Activated CD4-positive, alpha-beta T cell treated with anti-CD3 and anti-CD28 coated beads for 36 hours (primary cell): ENCODE measurements around the gene COL1A1. TPM values are rescaled to one million over a fixed set of nuclear protein-coding genes. Genes with fewer than 3 reads are reported as not detected.

ENCODE experiments used
- ATAC-seq: fragments of 200-7000 bp; cut with Tn5 transposase; one replicate; pipeline ENCODE4 v1.10.0; 2021; ENCODE audit warnings: mild to moderate bottlenecking, moderate library complexity
- CTCF ChIA-PET: fragments of 350-600 bp; sonication (Branson Sonifier 250); formaldehyde crosslinking; loops from one replicate; lab custom pipeline; 2021; ENCODE audit warnings: antibody characterized with exemption; lab: Charles Lee
- POLR2A ChIA-PET: fragments of 350-600 bp; sonication (Branson Sonifier 250); formaldehyde crosslinking; loops from one replicate; lab custom pipeline; 2021; ENCODE audit warnings: antibody characterized with exemption, inconsistent platforms; lab: Charles Lee
- DNase-seq: peaks from one replicate; pipeline ENCODE4 v3.0.0-alpha.2; 2020
- H3K27ac Mint-ChIP-seq: one replicate; pipeline ENCODE4 v1.8.0; 2021; ENCODE audit warnings: mixed read lengths
- H3K27me3 Mint-ChIP-seq: one replicate; pipeline ENCODE4 v1.8.0; 2021; ENCODE audit warnings: mixed read lengths
- H3K36me3 Mint-ChIP-seq: one replicate; pipeline ENCODE4 v1.8.0; 2021; ENCODE audit warnings: low read depth, mixed read lengths
- H3K4me1 Mint-ChIP-seq: one replicate; pipeline ENCODE4 v1.8.0; 2021; ENCODE audit warnings: mixed read lengths
- H3K4me3 Mint-ChIP-seq: one replicate; pipeline ENCODE4 v1.8.0; 2021; ENCODE audit warnings: mild to moderate bottlenecking, moderate library complexity, mixed read lengths
- H3K9me3 Mint-ChIP-seq: one replicate; pipeline ENCODE4 v1.8.0; 2021; ENCODE audit warnings: low read depth, mixed read lengths
- intact Hi-C, 2 experiments: fragments of 100-400 bp; cut with DNase I in 1 of 2; cut with micrococcal nuclease in 1 of 2; formaldehyde crosslinking; loops; one replicate each; pipeline versions ENCODE4 v1.14.2 to v1.15.1; 2022 to 2024; cut with DNase I, micrococcal nuclease
- total RNA-seq, 2 experiments: library from RNA; stranded (reverse); gene quantifications; one replicate each; pipeline ENCODE4 v1.2.3, GENCODE V29; 2021

The COL1A1 gene
- total RNA-seq, 2 experiments from 2014 or later: 0.55 to 0.70 TPM

- intact Hi-C loops: no loop called here
- CTCF ChIA-PET: interaction anchor here (0.6 to 0.9 kb wide), 3 partner anchors 10 to 17 kb away, joined by 3 to 4 read pairs (median 3); no protein-coding TSS in a partner anchor
- H3K36me3 Mint-ChIP-seq: no peaks in the 10 kb centered on the region
Observed at GRCh38 chr17:50190603-50191358, 10.7 kb downstream of the COL1A1 start.

GRCh38 chr17:50190293-50190602, 11.2 kb downstream of the COL1A1 start:
- intact Hi-C loops: no loop called here
- no peaks in the 10 kb centered on the region for H3K4me1 Mint-ChIP-seq
- DNase-seq: no peak
- ChIA-PET POLR2A (no interaction called here), CTCF (interaction anchor here (0.6 to 0.9 kb wide), 3 partner anchors 10 to 17 kb away, joined by 3 to 4 read pairs (median 3); no protein-coding TSS in a partner anchor)
- H3K4me3 Mint-ChIP-seq: no peak overlapping the region
- no peaks in the 10 kb centered on the region for H3K36me3 Mint-ChIP-seq
- no peak for ATAC-seq
- no peaks in the 10 kb centered on the region for H3K9me3 Mint-ChIP-seq
- no peak overlapping the region for H3K27ac Mint-ChIP-seq
- H3K27me3 Mint-ChIP-seq: no peaks in the 10 kb centered on the region

More at GRCh38 chr17:50190603-50191358, 10.7 kb downstream of the COL1A1 start:
- Mint-ChIP-seq H3K27ac (no peak overlapping the region), H3K4me1 (no peaks in the 10 kb centered on the region), H3K27me3 (no peaks in the 10 kb centered on the region), H3K4me3 (no peak overlapping the region), H3K9me3 (no peaks in the 10 kb centered on the region)
- POLR2A ChIA-PET: no interaction called here
- no peak for ATAC-seq
- DNase-seq: no peak

DNA sequence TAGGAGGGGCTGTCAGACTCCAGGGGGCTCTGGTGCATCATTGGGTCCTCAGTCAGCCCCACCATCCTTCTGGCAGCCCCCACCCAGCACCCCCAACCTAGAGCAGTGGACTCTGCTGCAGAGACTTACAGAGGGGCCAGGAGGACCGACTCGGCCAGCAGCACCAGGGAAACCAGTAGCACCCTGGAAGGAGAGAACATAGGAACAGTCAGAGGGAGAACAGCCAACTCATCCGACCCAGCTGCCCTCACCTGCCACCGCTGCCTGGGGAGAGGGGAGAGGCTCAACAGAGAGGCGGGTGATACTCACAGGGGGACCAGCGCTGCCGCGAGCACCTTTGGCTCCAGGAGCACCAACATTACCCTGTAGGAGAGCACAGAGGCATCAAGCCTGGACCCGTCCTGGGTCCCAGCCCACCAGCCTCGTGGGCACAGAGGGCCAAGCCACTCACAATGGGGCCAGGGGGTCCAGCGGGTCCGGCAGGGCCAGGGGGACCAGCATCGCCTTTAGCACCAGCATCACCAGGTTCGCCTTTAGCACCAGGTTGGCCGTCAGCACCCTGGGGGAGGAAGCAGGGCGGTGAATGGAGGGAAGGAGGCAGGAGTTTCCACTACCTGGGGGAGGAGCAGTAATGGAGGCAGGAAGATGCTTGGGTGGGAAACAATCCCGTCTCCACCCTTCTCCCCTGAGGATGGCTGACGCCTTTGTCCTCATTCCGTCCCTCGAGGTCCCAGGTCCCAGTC, 11.7 kb downstream of the COL1A1 start:
- DNase-seq (no peak), ATAC-seq (no peak)
- no peak overlapping the region for H3K4me3 Mint-ChIP-seq
- H3K4me1 Mint-ChIP-seq: no peaks in the 10 kb centered on the region
- H3K27ac Mint-ChIP-seq: no peak overlapping the region
- CTCF ChIA-PET: interaction anchor here (0.6 kb wide), 1 partner anchor 13 kb away, joined by 3 read pairs; no protein-coding TSS in a partner anchor
- POLR2A ChIA-PET: no interaction called here
- no peaks in the 10 kb centered on the region for H3K27me3 Mint-ChIP-seq
- no peaks in the 10 kb centered on the region for H3K9me3 Mint-ChIP-seq
- no peaks in the 10 kb centered on the region for H3K36me3 Mint-ChIP-seq
- intact Hi-C loops: no loop called here

- Mint-ChIP-seq H3K4me1 (peaks cover 2% of the 10 kb centered on the region), H3K27me3 (no peaks in the 10 kb centered on the region), H3K4me3 (no peak overlapping the region), H3K9me3 (no peaks in the 10 kb centered on the region), H3K27ac (no peak overlapping the region), H3K36me3 (no peaks in the 10 kb centered on the region)
- POLR2A ChIA-PET: no interaction called here
- intact Hi-C loops: no loop called here
- CTCF ChIA-PET: no interaction called here
- ATAC-seq: no peak
- no peak for DNase-seq
Observed at GRCh38 chr17:50188921-50189549, 12.4 kb downstream of the COL1A1 start.

DNA sequence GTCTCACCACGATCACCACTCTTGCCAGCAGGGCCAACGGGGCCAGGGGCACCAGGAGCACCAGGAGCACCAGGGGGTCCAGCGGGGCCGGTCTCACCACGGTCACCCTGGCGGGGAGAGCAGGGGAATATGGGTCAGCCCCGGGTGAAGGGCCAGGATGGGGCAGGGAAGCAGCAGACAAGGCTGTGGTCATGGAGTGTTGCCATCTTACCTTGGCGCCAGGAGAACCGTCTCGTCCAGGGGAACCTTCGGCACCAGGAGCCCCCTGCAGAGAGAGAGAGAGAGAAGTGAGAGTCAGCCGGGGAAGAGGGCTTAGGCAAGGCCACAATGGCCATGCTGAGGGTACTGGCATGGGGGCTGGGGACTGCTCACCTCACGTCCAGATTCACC, 12.9 kb downstream of the COL1A1 start:
- Mint-ChIP-seq H3K4me1 (peaks cover 7% of the 10 kb centered on the region), H3K27ac (no peak overlapping the region), H3K27me3 (no peaks in the 10 kb centered on the region), H3K36me3 (no peaks in the 10 kb centered on the region), H3K9me3 (no peaks in the 10 kb centered on the region), H3K4me3 (no peak overlapping the region)
- CTCF ChIA-PET: interaction anchor here (1.7 kb wide), 1 partner anchor 12 kb away, joined by 7 read pairs; no protein-coding TSS in a partner anchor
- intact Hi-C loops: no loop called here
- no peak for ATAC-seq
- POLR2A ChIA-PET: no interaction called here
- no peak for DNase-seq

DNA sequence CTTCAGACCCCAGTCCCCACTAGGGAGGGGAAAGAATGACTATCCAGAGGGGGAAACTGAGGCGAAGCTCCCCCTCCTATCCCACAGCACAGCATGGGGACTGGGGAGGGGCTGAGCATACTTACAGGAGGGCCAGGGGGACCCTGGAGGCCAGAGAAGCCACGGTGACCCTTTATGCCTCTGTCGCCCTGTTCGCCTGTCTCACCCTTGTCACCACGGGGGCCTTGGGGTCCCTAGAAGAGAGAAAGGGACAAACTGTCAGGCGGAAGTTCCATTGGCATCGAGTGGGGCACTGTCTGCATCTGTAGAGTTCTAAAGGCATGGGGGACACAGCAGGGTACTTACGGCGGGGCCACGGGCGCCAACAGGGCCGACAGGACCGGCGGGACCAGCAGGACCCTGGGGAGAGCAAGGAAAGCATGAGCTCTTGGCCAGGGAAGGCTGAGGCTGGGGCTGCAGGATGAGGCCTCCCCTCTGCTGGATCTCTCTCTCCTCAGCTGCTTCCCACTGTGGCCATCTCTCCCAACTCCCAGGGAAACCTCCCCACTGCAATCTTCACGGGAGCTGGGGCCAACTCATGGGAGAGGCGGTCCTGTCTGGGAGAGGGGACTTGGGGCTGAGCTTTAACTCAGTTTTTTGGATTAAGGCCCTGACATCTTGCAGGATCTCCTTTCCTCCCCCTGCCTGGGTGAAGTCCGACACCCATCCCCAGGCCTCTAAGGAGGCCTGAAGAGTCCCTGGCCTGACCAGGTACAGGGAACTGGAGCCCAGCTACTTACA, 13.5 kb downstream of the COL1A1 start:
- Mint-ChIP-seq H3K27ac (no peak overlapping the region), H3K27me3 (no peaks in the 10 kb centered on the region), H3K4me1 (peaks cover 10% of the 10 kb centered on the region), H3K4me3 (no peak overlapping the region), H3K36me3 (no peaks in the 10 kb centered on the region), H3K9me3 (no peaks in the 10 kb centered on the region)
- ChIA-PET POLR2A (no interaction called here), CTCF (interaction anchor here (1.1 to 1.7 kb wide), 2 partner anchors 13 to 18 kb away, joined by 3 to 7 read pairs; no protein-coding TSS in a partner anchor)
- DNase-seq: no peak
- intact Hi-C loops: no loop called here
- no peak for ATAC-seq

DNA sequence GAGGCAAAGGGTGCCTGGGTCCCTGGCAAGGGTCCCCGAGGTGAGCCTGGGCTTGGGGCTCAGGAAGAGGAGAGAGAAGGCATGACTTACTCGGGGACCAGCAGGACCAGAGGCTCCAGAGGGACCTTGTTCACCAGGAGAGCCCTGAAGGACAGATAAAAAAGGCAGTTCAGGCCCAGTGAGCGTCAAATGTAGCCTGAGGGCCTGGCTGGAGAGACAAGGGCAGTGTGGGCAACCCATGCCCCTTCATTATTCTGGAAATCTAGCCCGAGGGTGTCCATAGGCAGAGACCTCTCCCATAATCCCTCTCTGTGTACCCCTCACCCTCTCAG, 14.1 kb downstream of the COL1A1 start:
- ATAC-seq: no peak
- ChIA-PET POLR2A (no interaction called here), CTCF (interaction anchor here (1.1 to 1.7 kb wide), 2 partner anchors 13 to 18 kb away, joined by 3 to 7 read pairs; no protein-coding TSS in a partner anchor)
- no peaks in the 10 kb centered on the region for H3K9me3 Mint-ChIP-seq
- intact Hi-C loops: no loop called here
- no peak overlapping the region for H3K4me3 Mint-ChIP-seq
- H3K36me3 Mint-ChIP-seq: no peaks in the 10 kb centered on the region
- peaks cover 10% of the 10 kb centered on the region for H3K4me1 Mint-ChIP-seq
- H3K27ac Mint-ChIP-seq: no peak overlapping the region
- DNase-seq: no peak
- no peaks in the 10 kb centered on the region for H3K27me3 Mint-ChIP-seq

DNA sequence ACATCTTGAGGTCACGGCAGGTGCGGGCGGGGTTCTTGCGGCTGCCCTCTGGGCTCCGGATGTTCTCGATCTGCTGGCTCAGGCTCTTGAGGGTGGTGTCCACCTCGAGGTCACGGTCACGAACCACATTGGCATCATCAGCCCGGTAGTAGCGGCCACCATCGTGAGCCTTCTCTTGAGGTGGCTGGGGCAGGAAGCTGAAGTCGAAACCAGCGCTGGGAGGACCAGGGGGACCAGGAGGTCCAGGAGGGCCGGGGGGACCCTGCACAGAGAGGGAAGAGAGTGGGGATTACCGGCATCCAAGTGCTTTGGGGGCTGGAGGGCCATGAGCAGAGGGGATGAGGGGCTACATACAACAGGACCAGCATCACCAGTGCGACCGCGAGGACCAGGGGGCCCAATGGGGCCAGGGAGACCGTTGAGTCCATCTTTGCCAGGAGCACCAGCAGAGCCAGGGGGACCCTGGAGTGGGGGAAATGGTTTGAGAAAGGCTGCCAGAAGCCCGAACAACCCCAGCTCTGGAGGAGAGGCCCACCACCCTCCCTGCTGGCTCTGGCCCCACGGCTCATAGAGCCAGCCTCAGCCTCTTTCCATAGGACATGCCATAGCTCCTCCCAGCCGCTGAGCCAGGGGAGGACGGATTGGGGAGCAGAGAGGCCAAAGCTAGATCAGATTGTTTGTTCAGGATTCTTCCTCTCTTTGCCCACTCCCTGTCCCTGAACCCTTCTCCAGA, 14.6 kb downstream of the COL1A1 start:
- DNase-seq (no peak), ATAC-seq (no peak)
- ChIA-PET CTCF (interaction anchor here (1.1 to 1.7 kb wide), 2 partner anchors 14 to 17 kb away, joined by 3 to 7 read pairs; no protein-coding TSS in a partner anchor), POLR2A (no interaction called here)
- H3K27ac Mint-ChIP-seq: no peak overlapping the region
- peaks cover 10% of the 10 kb centered on the region for H3K4me1 Mint-ChIP-seq
- no peaks in the 10 kb centered on the region for H3K9me3 Mint-ChIP-seq
- H3K4me3 Mint-ChIP-seq: no peak overlapping the region
- H3K27me3 Mint-ChIP-seq: no peaks in the 10 kb centered on the region
- H3K36me3 Mint-ChIP-seq: no peaks in the 10 kb centered on the region
- intact Hi-C loops: no loop called here

DNA sequence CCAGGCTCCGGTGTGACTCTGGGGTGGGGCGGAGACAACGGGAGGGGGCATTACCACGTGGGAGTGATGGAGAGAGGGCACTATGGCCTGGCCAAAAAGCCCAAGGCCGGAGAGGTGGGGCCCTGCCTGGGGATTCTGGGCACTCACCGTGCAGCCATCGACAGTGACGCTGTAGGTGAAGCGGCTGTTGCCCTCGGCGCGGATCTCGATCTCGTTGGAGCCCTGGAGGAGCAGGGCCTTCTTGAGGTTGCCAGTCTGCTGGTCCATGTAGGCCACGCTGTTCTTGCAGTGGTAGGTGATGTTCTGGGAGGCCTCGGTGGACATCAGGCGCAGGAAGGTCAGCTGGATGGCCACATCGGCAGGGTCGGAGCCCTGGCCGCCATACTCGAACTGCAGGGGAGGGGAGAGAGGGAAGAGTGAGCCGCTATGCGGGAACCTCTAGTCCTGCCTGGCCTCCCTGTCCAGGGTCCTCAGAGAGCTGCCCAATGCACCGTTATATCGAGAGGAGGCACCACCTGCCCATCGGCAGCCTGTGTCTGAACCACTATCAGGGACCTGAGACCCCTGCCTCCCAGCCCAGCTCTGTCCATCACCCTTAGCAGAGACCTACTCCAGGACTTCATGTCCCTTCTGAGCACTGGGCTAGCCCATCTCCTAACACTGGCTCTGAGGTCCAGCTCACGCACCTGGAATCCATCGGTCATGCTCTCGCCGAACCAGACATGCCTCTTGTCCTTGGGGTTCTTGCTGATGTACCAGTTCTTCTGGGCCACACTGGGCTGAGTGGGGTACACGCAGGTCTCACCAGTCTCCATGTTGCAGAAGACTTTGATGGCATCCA, 15.6 kb downstream of the COL1A1 start:
- peaks cover 10% of the 10 kb centered on the region for H3K4me1 Mint-ChIP-seq
- H3K27ac Mint-ChIP-seq: no peak overlapping the region
- no peaks in the 10 kb centered on the region for H3K9me3 Mint-ChIP-seq
- H3K4me3 Mint-ChIP-seq: no peak overlapping the region
- ATAC-seq: no peak
- intact Hi-C loops: no loop called here
- ChIA-PET POLR2A (no interaction called here), CTCF (interaction anchor here (0.6 kb wide), 1 partner anchor 85 kb away, joined by 3 read pairs; no protein-coding TSS in a partner anchor)
- no peaks in the 10 kb centered on the region for H3K36me3 Mint-ChIP-seq
- no peaks in the 10 kb centered on the region for H3K27me3 Mint-ChIP-seq
- DNase-seq: no peak
